ENCODE results near the gene RNU2-63P.
A peak's percentile ranks its signal among the peaks of the same experiment; 100 is the strongest.
"Not testable (repeated sequence)": the region's sequence is repeated elsewhere in the genome, so short reads cannot be mapped to it uniquely, and the experiment has no call there.

Gene RNU2-63P

GRCh38 chr2:88016086-88016959, at the start of gene RNU2-63P:
RNU2-63P (minus strand) TSS chr2:88016547.
- DNase-seq (ENCODE audit: low read depth in 2 of 3, low spot score in 2 of 3), result peak; percentile 53 to 76 (median 72)

- no peak for DNase-seq (ENCODE audit: low read depth in 2 of 3, low spot score in 2 of 3)
Observed at GRCh38 chr2:88061295-88061694, 44.9 kb upstream of the RNU2-63P start.

GRCh38 chr2:88060907-88061275, 44.5 kb upstream of the RNU2-63P start:
- no peak for DNase-seq (ENCODE audit: low read depth in 2 of 3, low spot score in 2 of 3)

DNA sequence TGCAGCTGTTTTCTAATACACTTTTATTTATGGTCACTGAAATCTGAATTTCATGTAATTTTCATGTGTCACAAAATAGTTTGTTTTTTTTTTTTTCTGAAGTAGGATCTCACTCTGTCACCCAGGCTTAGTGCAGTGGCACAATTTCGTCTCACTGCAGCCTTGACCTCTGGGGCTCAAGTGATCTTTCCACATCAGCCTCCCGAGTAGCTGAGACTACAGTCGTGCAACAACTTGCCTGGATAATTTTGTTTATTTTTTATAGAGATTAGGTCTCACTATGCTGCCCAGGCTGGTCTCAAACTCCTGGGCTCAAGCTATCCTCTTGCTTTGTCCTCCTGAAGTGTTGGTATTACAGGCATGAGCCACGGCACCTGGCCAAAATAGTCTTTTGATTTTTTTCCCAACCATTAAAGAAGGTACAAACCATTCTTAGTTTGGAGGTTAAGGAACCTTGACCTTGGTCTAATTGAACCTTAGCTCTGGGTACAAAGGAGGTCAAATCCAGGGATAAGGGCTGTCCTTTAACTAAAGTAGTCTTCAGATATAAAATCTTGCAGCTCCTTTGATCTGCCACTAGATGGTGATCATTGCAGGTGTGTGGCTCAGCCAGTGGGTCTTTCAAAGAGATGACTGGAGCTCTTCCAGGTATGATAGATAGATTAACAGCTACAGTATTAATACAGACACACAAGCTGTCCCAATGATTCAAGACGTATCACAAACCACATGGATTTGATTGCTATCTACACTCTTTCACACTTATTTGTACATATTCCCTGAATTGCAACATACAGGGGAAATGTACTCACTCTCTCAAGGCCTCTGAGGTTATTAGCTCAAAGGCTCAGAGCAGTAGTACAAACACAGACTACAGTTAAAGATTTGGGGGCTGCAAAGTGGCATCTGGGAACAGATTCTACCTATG, 43.9 kb upstream of the RNU2-63P start:
- DNase-seq (ENCODE audit: low read depth in 2 of 3, low spot score in 2 of 3), result no peak

- no peak for DNase-seq (ENCODE audit: low read depth in 2 of 3, low spot score in 2 of 3)
Observed at GRCh38 chr2:88058191-88058590, 41.8 kb upstream of the RNU2-63P start.

DNA sequence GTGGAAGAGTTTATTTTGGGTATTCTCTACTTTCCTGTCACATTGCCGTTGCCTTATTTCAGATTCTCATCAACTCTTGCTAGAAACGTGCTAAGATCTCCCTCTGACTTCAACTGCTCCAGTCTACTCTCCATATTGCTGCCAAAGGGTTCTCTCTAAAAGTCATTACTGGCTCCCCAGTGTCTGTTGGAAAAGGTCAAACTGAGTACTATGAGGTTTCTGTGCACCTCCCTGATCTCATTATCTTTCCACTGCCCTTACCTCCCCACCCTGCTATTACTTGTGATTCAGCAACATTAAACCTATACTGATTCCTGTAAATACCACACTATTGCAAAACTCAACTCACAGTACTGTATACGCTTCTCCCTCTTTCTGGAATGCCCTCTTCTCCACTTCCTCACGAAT, 41.1 kb upstream of the RNU2-63P start:
- no peak for DNase-seq (ENCODE audit: low read depth in 2 of 3, low spot score in 2 of 3)

DNA sequence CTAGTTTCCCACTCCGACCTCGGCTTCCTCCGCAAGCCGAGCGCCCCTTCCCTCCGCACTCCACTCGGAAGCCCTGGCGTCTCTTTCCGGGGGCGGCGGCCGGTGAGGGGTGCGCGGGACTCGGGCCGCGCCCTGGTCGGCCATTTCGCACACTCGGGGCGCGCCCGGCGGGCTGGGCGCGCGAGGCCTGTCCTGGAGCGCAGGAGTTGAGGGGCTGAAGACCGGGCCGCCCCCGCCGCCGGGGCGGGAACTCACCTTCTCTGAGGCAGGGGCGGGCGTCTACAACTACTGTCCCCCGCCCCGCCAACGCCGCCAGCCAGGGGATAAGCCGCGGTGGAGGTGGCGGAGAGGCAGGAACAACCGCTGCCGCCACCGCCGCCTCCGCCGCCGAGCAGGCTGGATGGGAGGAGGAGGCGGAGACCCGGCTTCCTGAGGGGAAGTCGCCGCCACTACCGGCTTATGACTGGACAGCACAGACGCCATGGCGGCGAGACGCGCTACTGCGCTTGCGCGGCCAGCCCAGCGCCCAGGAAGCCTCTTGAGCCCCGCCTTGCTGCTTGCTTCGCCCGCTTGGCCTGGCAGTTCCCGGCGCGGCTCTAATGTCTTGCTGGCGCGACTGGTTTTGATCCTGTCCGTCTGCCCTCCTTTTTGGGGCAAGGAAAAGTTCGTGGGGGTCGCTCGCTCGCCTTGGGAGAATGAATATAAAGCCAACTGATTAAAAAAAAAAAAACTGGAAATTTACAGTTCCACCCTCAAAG, 39.2 kb upstream of the RNU2-63P start, which contains the start of gene KRCC1:
Gene KRCC1, minus strand, starts transcription at position 413 of the 758 bp plus-strand sequence. CDS start 27,220 bp downstream, outside the sequence.
- peak; percentile 77 to 91 (median 83) for DNase-seq (ENCODE audit: low read depth in 2 of 3, low spot score in 2 of 3)

GRCh38 chr2:88054782-88055370, 38.5 kb upstream of the RNU2-63P start:
- DNase-seq (ENCODE audit: low read depth in 2 of 3, low spot score in 2 of 3), result no peak

DNA sequence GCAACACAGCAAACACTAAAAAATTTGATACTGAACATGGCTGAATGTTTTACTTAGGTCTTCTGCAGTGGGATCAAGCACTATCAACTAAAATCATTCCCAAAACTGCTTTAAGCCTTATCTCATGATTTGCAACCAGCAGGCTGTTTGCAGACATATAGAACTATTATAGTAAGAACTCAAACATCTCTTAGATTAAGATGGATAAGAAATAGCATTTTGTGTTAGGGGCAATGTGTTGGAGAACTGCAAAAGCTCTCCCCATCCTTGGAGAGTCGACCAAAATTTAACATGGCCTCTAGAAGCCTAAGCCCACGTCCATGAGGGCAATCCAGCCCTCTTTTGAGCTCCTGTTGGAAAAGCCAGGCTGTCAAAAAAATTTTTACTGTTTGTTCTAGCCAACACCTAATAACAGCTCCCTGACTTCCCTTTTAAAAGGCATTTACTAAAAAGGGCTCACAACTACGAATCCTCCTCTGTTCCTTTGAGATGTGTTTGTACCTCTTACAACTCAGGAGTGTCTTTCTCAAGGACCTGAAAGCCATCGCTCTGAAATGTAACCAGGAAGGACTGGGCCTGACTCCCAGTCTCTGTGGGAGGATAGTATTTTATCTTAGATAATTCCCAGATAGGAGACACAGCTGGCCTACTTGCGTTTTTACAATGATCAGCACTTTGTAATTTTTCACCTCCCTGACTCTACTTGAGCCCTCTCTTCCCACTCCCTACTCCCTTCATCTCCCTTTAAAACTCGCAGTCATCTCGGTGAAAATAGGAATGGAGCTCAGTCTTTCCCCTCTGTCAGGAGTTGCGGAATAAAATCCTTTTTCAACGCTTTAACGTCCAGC, 37.8 kb upstream of the RNU2-63P start:
- DNase-seq (ENCODE audit: low read depth in 2 of 3, low spot score in 2 of 3), result no peak

- DNase-seq (ENCODE audit: low read depth in 2 of 3, low spot score in 2 of 3), result no peak
Observed at GRCh38 chr2:88053296-88053695, 36.9 kb upstream of the RNU2-63P start.

DNA sequence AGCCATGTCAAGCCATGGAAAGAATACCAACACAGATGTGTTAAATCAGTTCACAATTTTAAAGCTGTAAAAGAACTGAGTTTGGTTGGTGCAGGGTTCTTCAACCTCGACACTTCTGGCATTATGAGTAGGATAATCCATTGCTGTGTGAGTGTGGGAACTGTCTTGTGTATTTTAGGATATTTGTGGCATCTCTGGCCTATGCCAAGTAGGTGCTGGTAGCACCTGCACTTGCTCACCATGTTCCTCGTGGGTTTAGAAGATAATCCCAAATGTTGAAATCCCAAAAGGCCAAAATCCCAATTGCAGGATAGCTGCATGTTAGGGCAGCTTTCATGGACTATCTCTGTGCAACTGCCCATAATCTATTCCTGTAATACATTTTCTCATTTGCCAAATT, 35.4 kb upstream of the RNU2-63P start:
- DNase-seq (ENCODE audit: low read depth in 2 of 3, low spot score in 2 of 3), result no peak

DNA sequence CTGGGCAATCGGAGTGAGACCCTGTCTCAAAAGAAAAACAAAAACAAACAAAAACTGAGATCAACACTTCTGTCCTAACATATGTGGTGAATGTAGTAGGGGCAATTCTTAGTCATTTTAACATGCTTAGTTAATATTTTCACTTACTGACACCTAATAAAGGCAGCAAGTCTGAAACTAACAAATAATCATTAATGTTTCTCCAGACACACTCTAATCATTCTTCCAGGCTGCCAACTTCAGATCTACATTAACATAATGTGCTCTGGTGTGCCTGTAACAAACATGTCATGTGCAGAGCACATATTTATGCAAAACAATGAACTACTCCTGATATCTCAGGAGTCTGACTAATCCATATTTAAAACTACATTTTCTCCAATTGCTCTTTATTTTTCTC, 33.3 kb upstream of the RNU2-63P start:
- no peak for DNase-seq (ENCODE audit: low read depth in 2 of 3, low spot score in 2 of 3)

GRCh38 chr2:88048541-88048940, 32.2 kb upstream of the RNU2-63P start:
- no peak for DNase-seq (ENCODE audit: low read depth in 2 of 3, low spot score in 2 of 3)

GRCh38 chr2:88045561-88045960, 29.2 kb upstream of the RNU2-63P start:
- DNase-seq (ENCODE audit: low read depth in 2 of 3, low spot score in 2 of 3), result not testable (repeated sequence)

- no peak for DNase-seq (ENCODE audit: low read depth in 2 of 3, low spot score in 2 of 3)
Observed at GRCh38 chr2:88042476-88042875, 26.1 kb upstream of the RNU2-63P start.

DNA sequence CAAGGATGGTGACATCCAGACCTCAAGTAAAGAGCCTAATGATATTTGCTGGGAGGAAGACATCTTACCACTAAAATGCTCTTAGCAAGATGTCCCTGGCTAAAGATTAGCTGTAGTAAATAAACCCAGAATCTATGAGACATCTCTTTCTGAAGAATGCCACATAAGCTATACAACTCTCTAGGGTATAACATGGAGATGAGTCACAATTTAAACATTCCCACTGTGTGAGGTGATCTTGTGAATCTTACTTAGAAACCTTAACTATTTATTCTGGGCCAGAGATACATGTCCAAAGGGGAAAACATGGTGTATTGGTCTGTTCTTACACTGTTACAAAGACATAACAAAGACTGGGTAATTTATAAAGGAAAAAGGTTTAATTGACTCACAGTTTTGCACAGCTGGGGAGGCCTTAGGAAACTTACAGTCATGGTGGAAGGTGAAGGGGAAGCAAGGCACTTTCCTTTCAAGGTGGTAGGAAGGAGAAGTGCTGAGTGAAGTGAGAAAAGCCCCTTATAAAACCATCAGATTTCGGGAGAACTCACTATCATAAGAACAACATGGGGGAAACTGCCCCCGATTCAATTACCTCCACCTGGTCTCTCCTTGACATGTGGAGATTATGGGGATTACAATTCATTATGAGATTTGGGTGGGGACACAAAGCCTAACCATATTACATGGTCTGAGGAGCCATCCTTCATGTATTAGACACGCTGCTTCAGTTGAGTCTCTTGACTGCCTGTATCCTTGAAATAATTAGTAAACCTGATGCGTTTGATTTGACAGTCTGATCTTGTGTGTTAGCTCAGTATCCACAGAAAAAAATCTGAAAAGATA, 22.1 kb upstream of the RNU2-63P start:
- DNase-seq (ENCODE audit: low read depth in 2 of 3, low spot score in 2 of 3), result no peak

- DNase-seq (ENCODE audit: low read depth in 2 of 3, low spot score in 2 of 3), result no peak
Observed at GRCh38 chr2:88036606-88037005, 20.3 kb upstream of the RNU2-63P start.

DNA sequence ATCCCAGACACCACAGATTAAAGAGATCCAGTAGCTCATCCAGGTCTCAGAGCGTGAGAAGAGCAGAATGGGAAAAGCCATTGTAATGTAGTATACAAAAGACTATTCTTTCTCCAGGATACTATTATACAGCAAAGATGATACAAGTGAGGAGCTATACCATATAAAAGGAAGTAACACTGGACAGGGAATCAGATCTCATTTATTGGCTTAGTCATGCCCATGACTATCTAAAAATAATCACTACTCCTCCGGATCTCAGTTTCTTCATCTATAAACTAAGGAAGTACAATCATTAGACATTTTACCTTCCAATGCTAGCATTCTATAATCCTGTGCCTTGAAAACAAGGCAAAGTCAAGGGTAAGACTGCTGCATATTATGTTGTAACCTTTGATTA, 19.8 kb upstream of the RNU2-63P start:
- no peak for DNase-seq (ENCODE audit: low read depth in 2 of 3, low spot score in 2 of 3)

All from activated CD8-positive, alpha-beta memory T cell treated with anti-CD3 and anti-CD28 coated beads for 48 hours (primary cell).